Adrenal gland (tissue), 12 donors: ENCODE results near the gene DOCK10. TPM values are rescaled to one million over a fixed set of nuclear protein-coding genes. Genes with fewer than 3 reads are reported as not detected.
A peak's percentile ranks its signal among the peaks of the same experiment; 100 is the strongest.

Experiments used
- DNase-seq, 7 donors: peaks; one replicate each; pipeline ENCODE4 v3.0.0-alpha.2; 2019 to 2020
- H3K27ac ChIP-seq, 5 donors: fragments of 200-600 bp; sonication (generic) in 4 of 5; 1 replicate in 3 of 5; 2 replicates in 2 of 5; pipeline versions ENCODE4 v1.5.1 to v1.8.0; 2016 to 2020; ENCODE audit warnings: mild to moderate bottlenecking in 1 of 5
- H3K27me3 ChIP-seq: fragments of 200-600 bp; 2 replicates; pipeline ENCODE4 v1.8.0; 2021
- H3K36me3 ChIP-seq, 2 donors: fragments of 200-600 bp; replicated peaks in 1 of 2; 1 replicate in 1 of 2; 2 replicates in 1 of 2; pipeline versions ENCODE4 v1.5.1 to v1.8.0; 2018 to 2022
- H3K4me1 ChIP-seq, 2 donors: fragments of 200-600 bp; replicated peaks in 1 of 2; 1 replicate in 1 of 2; 2 replicates in 1 of 2; pipeline versions ENCODE4 v1.5.1 to v1.8.0; 2018 to 2021
- H3K4me3 ChIP-seq, 4 donors: fragments of 200-600 bp; sonication (generic) in 3 of 4; one replicate each; pipeline ENCODE4 v1.5.1; 2016 to 2018
- H3K9me3 ChIP-seq, 3 donors: fragments of 200-600 bp; sonication (generic) in 1 of 3; replicated peaks in 1 of 3; 1 replicate in 2 of 3; 2 replicates in 1 of 3; pipeline versions ENCODE4 v1.5.1 to v1.8.0; 2016 to 2021
- CTCF ChIP-seq, 6 experiments: fragments of 450-650 bp in 4 of 6; fragments of 200-600 bp in 2 of 6; sonication (generic) in 1 of 6; IDR thresholded peaks; 1 replicate in 5 of 6; 2 replicates in 1 of 6; pipeline versions ENCODE4 v1.5.1 to v1.8.0; 2016 to 2021; ENCODE audit warnings: antibody characterized with exemption in 6 of 6, mild to moderate bottlenecking in 2 of 6, moderate library complexity in 1 of 6
- POLR2A ChIP-seq, 2 donors: fragments of 450-650 bp; IDR thresholded peaks; one replicate each; pipeline ENCODE4 v1.6.1; 2017; ENCODE audit warnings: antibody characterized with exemption in 2 of 2, mild to moderate bottlenecking in 2 of 2, moderate library complexity in 1 of 2
- WGBS, 4 donors: extraction: QIAGEN DNeasy Blood & Tissue Kit in 2 of 4; methylation state at CpG; one replicate each; pipeline versions ENCODE4 v1.1.5 to v1.1.7; 2013 to 2017; 5-methylcytosine and 5-hydroxymethylcytosine counted together
- intact Hi-C, 2 donors: fragments of 100-400 bp; cut with DNase I; formaldehyde crosslinking; loops; one replicate each; pipeline versions ENCODE4 v1.14.1 to v1.15.0; 2022 to 2023
- polyA plus RNA-seq, 3 donors: library from polyadenylated mRNA; stranded (reverse); fragments of 200-250 nt in 2 of 3; fragments of 350-450 nt in 1 of 3; fragmentation: Illumina TruSeq in 1 of 3; extraction: RNeasy Lipid Tissue Mini Kit (QIAGEN cat#74804) in 1 of 3; gene quantifications; one replicate each; pipeline ENCODE4 v1.2.3, GENCODE V29; 2013 to 2014
- total RNA-seq, 9 donors: library from RNA; depleted of rRNA in 4 of 9; stranded (reverse); fragments of >200 nt in 4 of 9; fragments of 120-200 nt in 1 of 9; fragmentation: NEBNext Ultra II Directional in 1 of 9; extraction: Animal tissue kit (Norgen Biotek cat#: 25700) in 1 of 9; gene quantifications; one replicate each; pipeline versions ENCODE4 v1.1.0 to v1.2.4, GENCODE V29; 2013 to 2023
- donor health status: healthy with polysubstance abuse.
- donor health status: Bipolar disorder and iron deficiency.
- donor health status: DM: yes; HTN: yes; CAD: no.
- donor health status: DM: no; HTN: no; CAD: no.
- donor health status: DM: no; HTN: no; CAD: no.
- donor health status: DM: yes; HTN: yes; CAD: no.

The DOCK10 gene
- total and polyA plus RNA-seq, 12 donors = 6.2 to 40.8 (median 20.0) TPM

GRCh38 chr2:225038231-225038523 lies 4.1 kb downstream of the DOCK10 start:
- Histone ChIP-seq H3K4me3 (no peak overlapping the region), H3K27me3 (no peaks in the 10 kb centered on the region), H3K4me1 (peaks cover 14 to 15% of the 10 kb centered on the region in 2 donors), H3K9me3 (no peaks in the 10 kb centered on the region), H3K36me3 (no peaks in the 10 kb centered on the region), H3K27ac (peak overlapping the region in 1 of 5 donors; percentile 51)
- no peak for DNase-seq
- WGBS, 4 donors = 90 to 93% (median 92%) methylated on average over 3 of the region's 3 CpGs
- TF ChIP-seq CTCF (IDR thresholded peaks at IDR 0.05) (no peak), POLR2A (IDR thresholded peaks at IDR 0.05) (no peak)
- intact Hi-C loops = no loop called here

GRCh38 chr2:225037415-225038230 lies 4.6 kb downstream of the DOCK10 start:
- H3K27me3 ChIP-seq = no peaks in the 10 kb centered on the region
- no peak for DNase-seq
- TF ChIP-seq CTCF (IDR thresholded peaks at IDR 0.05) (no peak), POLR2A (IDR thresholded peaks at IDR 0.05) (no peak)
- no peaks in the 10 kb centered on the region for H3K36me3 ChIP-seq
- no peaks in the 10 kb centered on the region for H3K9me3 ChIP-seq
- intact Hi-C loops = no loop called here
- H3K27ac ChIP-seq = peak overlapping the region in 1 of 5 donors; percentile 51
- peaks cover 14 to 18% of the 10 kb centered on the region in 2 donors for H3K4me1 ChIP-seq
- H3K4me3 ChIP-seq = no peak overlapping the region
- WGBS, 4 donors = 43 to 58% (median 51%) methylated on average over 5 of the region's 5 CpGs

GRCh38 chr2:225036431-225036830 lies 5.8 kb downstream of the DOCK10 start:
- no peaks in the 10 kb centered on the region for H3K36me3 ChIP-seq
- intact Hi-C loops = no loop called here
- H3K27ac ChIP-seq = no peak overlapping the region
- no peaks in the 10 kb centered on the region for H3K9me3 ChIP-seq
- no peak for DNase-seq
- H3K27me3 ChIP-seq = no peaks in the 10 kb centered on the region
- TF ChIP-seq CTCF (IDR thresholded peaks at IDR 0.05) (no peak), POLR2A (IDR thresholded peaks at IDR 0.05) (no peak)
- 69 to 77% (median 72%) methylated on average over 1 of the region's 1 CpG for WGBS, 4 donors
- peaks cover 19 to 24% of the 10 kb centered on the region in 2 donors for H3K4me1 ChIP-seq
- H3K4me3 ChIP-seq = no peak overlapping the region

- intact Hi-C loops = no loop called here
- WGBS, 4 donors = 93 to 94% (median 93%) methylated on average over 6 of the region's 6 CpGs
- Histone ChIP-seq H3K4me1 (peaks cover 19 to 24% of the 10 kb centered on the region in 2 donors), H3K27ac (no peak overlapping the region), H3K27me3 (no peaks in the 10 kb centered on the region), H3K9me3 (no peaks in the 10 kb centered on the region), H3K4me3 (no peak overlapping the region), H3K36me3 (no peaks in the 10 kb centered on the region)
- TF ChIP-seq CTCF (IDR thresholded peaks at IDR 0.05) (no peak), POLR2A (IDR thresholded peaks at IDR 0.05) (no peak)
- no peak for DNase-seq
These were observed 8.6 kb downstream of the DOCK10 start for GRCh38 chr2:225033440-225034318.
